22Rv1 (cell line): ENCODE results near the gene APLN.

ENCODE experiments used
- H3K27ac ChIP-seq: fragments of 450-650 bp; 2 replicates; pipeline ENCODE4 v1.5.1; 2017
- CTCF ChIP-seq: fragments of 450-650 bp; IDR thresholded peaks from 2 replicates; pipeline ENCODE4 v1.5.1; 2017; ENCODE audit warnings: mild to moderate bottlenecking
- ZFX ChIP-seq: fragments of 450-650 bp; IDR thresholded peaks from 2 replicates; pipeline ENCODE4 v1.6.1; 2017; ENCODE audit warnings: antibody characterized with exemption, borderline replicate concordance

APLN gene

DNA sequence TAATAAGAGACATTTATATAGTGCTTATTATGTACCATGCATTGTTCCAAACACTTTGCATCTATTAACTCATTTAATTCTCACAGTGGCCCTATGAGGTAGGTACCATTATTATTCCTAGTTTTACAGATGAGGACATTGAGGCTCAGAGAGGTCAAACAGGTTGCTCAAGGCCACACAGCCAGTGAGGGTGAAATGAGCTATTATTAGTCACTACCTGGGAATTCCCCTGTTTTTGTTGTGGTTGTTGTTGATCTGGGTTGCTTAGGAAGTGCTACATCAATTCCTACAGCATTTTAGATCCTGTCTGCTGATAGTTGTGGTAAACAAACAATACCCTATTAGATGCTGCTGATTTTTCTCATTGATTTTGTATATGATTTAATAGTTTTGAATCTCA lies 41.2 kb downstream of the APLN start:
- TF ChIP-seq ZFX (no peak), CTCF (no peak)
- no peak overlapping the region for H3K27ac ChIP-seq

GRCh38 chrX:129612396-129612795 lies 42.4 kb downstream of the APLN start:
- no peak for TF ChIP-seq CTCF
- no peak for TF ChIP-seq ZFX
- no peak overlapping the region for H3K27ac ChIP-seq

GRCh38 chrX:129609395-129609794 lies 45.4 kb downstream of the APLN start:
- no peak overlapping the region for H3K27ac ChIP-seq
- TF ChIP-seq CTCF (peak; percentile 20; the same call in 1 of the 2 replicates), ZFX (no peak)

DNA sequence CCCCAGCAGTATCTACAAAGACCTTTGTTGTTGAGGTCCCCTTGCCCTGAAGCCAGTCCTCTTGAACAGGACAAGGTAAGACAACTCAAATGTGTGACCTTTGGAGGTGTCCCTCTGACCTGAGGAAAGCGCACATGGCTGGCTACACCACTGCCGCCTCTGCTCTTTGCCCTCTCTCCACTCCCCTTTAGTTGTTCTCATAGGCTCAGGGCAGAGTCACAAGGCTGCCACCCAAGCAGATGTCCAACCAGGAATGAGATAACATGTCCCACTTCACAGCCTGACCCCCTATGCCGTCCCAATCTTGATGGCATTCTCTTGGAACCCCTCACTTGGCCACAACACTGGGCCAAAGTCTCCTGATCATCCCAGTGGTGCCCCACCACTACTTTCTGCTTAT lies 46.3 kb downstream of the APLN start:
- TF ChIP-seq ZFX, result no peak
- no peak for TF ChIP-seq CTCF

DNA sequence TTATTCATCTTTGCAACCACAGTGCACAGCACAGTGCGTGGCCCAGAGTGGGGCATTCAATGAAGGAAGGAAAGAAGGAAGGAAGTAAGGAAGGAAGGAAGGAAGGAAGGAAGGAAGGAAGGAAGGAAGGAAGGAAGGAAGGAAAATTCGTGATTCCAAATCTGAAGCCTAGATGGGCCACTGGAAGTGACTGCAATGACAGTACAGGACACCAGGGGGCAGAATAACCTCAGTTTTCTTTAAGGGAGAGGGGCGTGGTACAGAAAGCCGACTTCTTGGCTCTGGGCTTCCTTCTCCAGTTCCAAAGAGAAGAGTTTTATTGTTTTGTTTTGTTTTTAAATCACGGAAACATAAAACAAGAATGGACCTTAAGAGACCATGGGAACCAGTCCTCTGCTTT lies 47.8 kb downstream of the APLN start:
- peak overlapping the region; percentile 52; the same call in 1 of the 2 replicates for H3K27ac ChIP-seq
- TF ChIP-seq CTCF, result peak; percentile 48
- no peak for TF ChIP-seq ZFX

More for the DNA sequence above, 46.3 kb downstream of the APLN start:
- H3K27ac ChIP-seq, result no peak overlapping the region

- no peak for TF ChIP-seq ZFX
- peak; percentile 69 for TF ChIP-seq CTCF
- no peak overlapping the region for H3K27ac ChIP-seq
These were observed 53.8 kb downstream of the APLN start for GRCh38 chrX:129600981-129601424.

DNA sequence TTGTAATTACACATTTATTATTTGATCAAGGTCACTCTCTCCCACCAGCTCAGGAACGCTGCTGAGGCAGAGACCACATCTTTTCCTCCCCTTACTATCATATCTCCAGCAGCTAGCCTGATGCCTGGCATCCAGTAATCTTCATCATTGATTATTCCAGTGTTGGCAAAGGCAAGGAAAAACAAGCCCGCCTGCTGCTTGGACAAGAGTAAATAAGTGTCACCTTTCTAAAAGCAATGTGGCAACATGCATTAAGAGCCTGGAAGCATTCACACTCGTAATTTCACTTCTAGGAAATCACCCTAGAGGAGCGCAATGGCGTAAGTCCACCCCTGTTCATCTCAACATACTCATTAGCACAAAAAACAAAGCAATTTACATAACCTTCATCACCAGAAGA lies 54.8 kb downstream of the APLN start:
- no peak for TF ChIP-seq ZFX
- no peak for TF ChIP-seq CTCF
- no peak overlapping the region for H3K27ac ChIP-seq
